Colon (tissue), 2 donors: ENCODE results near the gene DDO.
"Not testable (repeated sequence)": the region's sequence is repeated elsewhere in the genome, so short reads cannot be mapped to it uniquely, and the experiment has no call there.

Experiments
- FAIRE-seq: peaks from 2 replicates; lab custom pipeline; 2012; peaks lifted over from hg19 to GRCh38; lab: Jason Lieb, UNC
- donor health status: control.
- donor health status: control.

DDO gene

DNA sequence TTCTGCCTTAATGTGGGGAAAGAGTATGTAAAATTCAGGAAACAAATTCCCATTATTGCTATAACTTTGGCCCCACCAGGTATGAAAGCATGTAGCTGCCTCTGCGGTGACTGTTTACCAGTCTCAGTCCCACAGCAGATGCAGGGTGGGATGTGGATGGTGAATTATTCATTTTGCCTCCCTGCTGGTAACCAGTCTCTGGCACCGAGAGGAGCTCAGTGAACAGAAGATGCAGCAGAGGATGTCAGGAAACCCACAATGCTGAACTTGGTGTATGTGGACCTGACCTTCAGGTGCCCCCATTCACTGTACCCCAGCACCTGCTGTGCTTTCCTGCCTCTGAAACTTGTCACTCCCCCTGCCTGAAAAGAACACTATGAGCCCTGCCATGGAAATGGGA is 48.4 kb downstream of the DDO start:
- no peak for FAIRE-seq

DNA sequence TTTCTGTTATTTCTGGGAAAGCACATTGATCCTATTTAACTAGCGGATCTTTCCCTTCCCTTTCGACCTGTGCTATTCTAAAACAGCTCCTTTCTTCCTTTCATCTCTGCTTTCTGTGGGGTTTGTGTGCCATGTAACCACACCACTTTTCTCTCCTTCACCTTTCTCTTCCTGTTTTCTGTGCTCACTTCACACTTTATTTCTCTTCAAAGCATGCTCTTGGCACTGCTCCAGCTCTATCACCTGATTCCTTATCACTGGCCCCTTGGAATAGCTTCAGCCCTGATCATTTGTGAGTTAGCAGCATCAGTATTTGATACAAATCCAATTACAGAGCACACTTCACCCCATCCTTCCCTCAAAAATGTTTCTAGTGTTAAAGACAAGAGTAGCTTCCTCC is 49.1 kb downstream of the DDO start:
- FAIRE-seq: no peak

DNA sequence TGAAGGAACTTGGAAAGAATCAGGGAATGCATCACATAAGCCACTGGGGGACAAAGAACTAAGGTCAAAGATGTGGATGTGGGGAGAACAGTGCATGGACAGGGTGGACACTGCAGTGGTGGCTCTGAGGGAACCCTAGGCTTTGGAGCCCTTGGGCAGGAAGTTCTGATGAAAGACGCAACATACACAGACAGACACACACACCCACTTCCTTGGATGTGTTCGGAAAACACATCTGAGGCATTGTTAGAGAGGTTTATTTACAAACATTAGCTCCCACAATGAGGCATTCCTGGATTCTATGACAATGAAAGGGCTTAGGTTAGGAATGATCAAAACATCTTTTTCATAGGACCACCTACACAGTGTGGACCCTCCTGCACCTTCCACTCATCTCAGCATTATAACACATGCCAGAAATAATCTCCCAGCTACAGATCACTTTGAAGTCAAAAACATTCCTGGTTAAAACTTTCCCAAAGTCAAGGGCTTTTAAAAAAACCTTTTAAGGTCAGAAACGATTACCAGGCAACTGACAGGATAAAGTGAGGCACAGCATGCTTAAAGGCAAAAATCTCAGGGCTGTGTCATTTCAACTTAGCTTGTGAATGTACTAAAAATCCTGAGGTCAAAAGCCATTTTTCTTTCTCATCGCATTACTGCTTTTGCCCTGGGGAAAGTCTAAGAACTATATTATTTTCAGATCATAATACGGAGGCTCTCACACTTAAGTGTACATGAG is 50.8 kb downstream of the DDO start:
- FAIRE-seq: no peak

- FAIRE-seq: no peak
These were observed 51.6 kb downstream of the DDO start for GRCh38 chr6:110363748-110364147.

DNA sequence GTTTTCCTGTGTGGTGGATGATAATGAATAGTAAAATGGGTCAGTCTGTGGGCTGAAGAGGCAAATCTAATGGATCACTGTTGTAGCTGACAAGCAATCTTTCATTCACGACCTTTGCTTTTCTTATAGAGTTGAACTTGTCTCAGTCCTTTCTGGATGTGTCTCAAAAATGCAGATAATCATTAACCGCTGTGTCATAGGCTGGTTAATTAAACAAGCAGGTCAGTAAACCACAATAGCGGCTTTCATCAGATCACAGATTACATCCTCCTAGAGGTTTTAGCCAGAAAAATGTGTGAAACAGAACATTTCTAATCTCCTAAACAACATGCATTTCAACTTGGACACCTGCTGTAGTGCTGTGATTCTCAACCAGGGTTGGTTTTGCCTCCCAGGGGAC is 54.7 kb downstream of the DDO start:
- FAIRE-seq: no peak

GRCh38 chr6:110359556-110359955 is 55.8 kb downstream of the DDO start:
- FAIRE-seq: no peak

DNA sequence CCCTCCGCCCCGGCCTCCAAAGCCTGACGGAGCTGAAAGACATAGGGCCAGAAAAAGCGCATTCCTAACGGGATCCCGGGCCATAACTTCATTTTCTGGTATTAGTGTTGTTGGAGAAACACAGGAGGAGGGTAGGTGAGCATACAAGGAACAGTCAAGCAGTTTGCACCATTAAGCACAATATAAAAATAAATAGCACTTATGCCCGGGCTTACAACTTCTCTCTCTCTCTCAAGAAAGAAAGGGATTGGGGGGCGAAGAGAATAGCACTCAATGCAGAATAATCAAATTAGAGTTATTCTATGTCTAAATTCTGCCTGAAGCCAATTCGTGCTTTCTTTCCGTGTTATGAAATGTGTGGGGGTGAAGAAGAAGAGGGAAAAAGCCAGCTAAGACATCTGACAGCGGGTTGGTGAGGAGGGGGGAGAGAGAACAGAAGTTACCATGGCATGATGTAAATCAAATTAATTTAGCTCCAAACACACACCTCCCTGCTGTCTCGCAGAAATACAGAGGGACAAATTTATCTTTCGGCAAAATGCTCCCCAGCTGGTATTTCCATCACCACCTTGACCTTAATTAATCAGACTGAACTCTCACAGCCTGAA is 56.7 kb downstream of the DDO start:
- FAIRE-seq: no peak

- FAIRE-seq: no peak
These were observed 57.5 kb downstream of the DDO start, which contains the start of gene METTL24 for GRCh38 chr6:110357664-110358552. Gene METTL24, minus strand, starts transcription at chr6:110358349. Its CDS starts 77 bp downstream, at chr6:110358272.

- FAIRE-seq: no peak
These were observed 58.1 kb downstream of the DDO start for GRCh38 chr6:110357298-110357663.

DNA sequence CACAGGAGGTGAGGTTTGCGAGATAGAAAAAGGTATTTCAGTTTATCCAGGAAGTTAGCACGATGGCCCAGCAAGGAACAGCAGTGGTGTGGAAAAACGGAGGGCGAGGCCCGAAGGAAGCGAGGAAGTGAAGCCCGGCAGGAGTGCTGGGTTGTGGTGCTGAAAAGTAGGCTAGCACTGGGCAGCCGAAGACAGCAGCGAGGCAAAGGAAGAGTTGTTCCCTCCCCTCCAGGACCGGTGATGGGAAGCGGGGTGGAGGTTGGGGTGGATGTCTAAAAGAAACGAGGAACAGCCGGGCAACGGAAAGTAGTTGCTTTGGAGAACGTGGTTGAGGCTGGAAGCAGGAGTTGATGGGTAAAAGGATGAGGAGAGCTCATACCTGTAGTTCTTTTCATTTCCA is 58.6 kb downstream of the DDO start:
- no peak for FAIRE-seq

DNA sequence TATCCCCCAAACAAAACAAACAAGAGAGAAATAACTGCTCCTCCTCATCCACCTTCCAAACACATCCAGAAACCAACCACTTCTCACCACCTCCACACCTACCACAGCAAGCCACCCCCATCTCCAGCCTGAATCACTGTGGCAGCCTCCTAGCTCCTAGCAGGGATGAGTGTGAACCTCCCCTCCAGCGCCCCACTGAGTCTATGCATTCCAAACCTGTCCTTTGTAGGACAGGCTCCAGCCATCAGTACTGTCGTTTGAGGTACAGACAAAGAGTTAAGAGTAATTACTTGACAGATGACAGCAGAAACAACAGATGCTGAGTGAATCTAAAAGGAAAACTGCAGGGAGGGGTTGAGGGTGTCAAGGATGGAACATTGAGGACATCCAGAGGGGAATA is 59.6 kb downstream of the DDO start:
- no peak for FAIRE-seq

DNA sequence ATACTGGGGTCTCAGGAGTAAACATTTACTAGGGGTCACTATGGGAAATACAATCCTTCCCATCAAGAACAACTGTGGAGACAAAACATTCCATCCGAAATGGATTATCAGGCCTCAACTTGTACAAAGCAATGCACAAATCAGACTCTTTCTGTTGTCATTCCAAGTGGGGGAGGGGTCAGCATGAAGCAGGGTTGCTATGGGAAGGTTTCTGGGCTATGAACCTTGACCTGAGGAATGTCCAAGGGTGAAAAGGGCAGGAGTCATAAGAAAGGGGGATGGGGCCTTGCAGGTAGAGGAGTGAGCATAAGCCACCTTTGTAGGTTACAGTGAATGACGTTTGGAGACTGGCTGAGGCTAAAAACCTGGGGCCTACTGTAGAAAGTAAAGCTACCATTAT is 60.4 kb downstream of the DDO start:
- no peak for FAIRE-seq

- no peak for FAIRE-seq
These were observed 61.2 kb downstream of the DDO start for GRCh38 chr6:110354153-110354552.

GRCh38 chr6:110353457-110354001 is 61.8 kb downstream of the DDO start:
- FAIRE-seq: no peak

- FAIRE-seq: no peak
These were observed 62.7 kb downstream of the DDO start for GRCh38 chr6:110352563-110353262.

GRCh38 chr6:110351986-110352385 is 63.4 kb downstream of the DDO start:
- FAIRE-seq: no peak

DNA sequence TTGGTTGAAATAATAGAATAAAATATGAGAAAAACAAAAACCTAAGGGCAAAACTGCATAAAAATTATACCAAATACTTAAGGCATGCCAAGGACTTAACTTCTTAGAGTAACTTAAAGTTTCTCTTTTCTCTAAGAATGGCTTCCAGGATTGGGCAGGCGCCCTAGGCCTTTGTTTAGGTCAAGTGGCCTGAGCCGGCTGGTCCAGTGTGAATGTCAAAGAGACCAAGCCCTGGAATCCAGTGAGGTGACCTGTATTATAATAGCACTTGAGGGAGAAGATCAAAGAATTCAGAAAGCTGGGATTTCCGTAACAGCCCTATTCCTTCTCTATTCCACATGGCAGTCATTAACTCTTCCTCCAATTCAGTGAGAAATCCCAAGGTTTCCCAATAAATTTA is 63.8 kb downstream of the DDO start:
- FAIRE-seq: no peak

DNA sequence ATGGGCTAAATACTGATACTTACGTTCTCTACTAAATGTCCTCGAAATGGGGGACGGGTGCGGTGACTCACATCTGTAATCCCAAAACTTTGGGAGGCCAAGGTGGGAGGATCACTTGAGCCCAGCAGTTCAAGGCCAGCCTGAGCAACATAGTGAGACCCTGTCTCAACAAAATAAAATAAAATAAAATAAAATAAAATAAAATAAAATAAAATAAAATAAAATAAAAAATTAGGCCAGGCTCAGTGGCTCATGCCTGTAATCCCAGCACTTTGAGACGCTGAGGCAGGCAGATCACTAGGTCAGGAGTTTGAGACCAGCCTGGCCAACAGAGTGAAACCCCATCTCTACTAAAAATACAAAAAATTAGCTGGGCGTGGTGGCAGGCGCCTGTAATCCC is 64.8 kb downstream of the DDO start:
- FAIRE-seq: not testable (repeated sequence)

- FAIRE-seq: no peak
These were observed 66.2 kb downstream of the DDO start for GRCh38 chr6:110348961-110349690.

- no peak for FAIRE-seq
These were observed 70.3 kb downstream of the DDO start for GRCh38 chr6:110345025-110345424.

GRCh38 chr6:110342759-110343158 is 72.6 kb downstream of the DDO start:
- FAIRE-seq: no peak
